NCI-H446 (cell line): Measurements from ENCODE around the gene DCHS2.

Experiments
- DNase-seq, 2 experiments: peaks; one replicate each; lab custom pipeline; 2025; lab: John Stamatoyannopoulos, UW

The DCHS2 gene

DNA sequence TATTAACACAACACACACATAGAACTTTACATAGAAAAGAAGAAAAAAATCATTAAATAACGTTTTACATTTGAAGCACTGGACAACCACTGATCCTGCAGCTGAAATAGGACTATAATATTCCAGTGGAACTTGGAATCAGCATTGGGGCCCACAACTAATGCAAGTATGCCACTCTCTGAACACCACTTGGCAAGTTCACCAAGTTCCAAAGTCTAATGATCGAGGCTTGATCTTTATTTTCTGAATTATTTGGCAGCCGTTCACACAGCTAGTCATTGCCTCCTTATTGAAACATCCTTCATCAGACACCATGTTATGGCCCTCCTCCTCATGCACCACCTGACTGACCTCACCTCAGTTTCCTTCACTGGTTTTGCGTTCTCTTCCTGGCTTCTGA, 107.6 kb downstream of the DCHS2 start:
- DNase-seq: no peak

DNA sequence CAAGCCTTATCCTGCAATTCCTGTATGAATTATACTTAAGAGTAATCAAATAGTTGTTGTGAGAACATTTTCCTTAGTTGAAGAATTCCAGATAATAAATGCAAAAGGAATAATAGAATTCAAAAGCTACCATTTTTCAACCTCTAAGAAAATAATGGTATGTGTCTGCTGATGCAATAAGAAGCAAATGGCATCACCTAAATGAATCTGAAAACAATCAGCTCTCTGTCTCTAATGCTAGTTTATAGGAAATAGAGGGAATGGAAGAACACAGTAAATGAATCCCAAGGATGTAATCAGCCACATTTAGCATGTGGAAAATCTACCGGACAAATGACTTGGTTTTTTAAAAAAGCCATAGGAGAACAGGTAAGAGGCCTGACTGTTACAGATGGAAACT, 115.1 kb downstream of the DCHS2 start:
- DNase-seq: no peak

DNA sequence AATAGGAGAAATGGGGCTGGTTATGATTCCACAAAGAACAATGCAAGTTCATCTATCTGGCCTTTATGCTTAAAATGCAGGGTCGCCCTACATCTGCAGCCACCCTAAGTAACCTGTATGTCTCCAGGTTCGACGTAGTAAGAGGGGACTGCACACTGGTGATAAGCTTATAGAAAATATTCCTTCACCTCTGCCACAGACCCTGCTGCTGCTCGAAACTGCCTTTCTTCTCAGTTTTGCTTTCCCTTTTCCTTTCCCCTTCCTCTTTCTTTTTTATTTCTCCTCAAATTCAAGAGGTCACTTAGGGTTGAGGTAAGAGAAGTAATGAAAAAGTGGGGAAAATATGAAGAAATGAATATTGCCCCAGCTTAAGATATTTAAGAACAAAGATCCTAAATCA, 123.5 kb downstream of the DCHS2 start:
- DNase-seq: no peak

DNA sequence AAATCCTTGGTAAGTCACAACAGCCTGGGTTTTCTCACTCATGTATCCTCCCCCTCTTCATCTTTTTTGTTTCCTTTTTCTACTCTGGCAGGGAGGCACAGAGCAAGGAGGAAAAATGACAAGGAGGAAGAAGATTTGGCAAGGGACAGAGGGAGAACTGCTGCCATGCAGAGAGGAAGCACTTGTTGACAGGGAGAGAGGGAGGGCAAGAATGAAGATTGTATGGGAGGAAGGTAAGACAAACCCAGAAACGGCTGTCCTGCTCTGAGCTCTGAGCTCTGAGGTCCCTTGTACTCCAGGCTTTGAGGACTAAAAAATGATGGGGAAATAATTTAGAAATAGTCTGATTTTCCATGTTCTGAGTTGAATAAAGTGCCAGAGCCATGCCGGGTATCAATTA, 123.9 kb downstream of the DCHS2 start:
- DNase-seq: no peak

DNA sequence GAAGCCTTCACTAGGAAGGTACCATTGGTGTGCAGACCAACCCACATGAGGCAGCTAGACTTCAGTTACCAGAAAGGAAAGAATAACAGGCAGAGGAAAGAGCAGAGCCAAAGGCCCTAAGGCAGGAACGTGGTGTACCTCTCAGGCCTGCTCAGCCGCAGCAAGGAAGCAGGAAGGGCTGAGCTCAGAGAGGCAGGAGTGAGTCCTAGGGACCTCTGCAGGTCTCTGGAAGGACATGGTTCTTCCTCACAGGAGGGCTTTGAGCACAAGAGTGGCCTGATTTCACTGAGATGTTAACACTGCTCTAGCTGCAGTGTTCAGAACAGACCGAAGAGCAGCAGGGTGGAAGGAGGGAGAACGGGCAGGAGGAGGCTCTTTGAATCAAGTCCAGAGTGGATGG, 124.6 kb downstream of the DCHS2 start:
- DNase-seq: no peak

DNA sequence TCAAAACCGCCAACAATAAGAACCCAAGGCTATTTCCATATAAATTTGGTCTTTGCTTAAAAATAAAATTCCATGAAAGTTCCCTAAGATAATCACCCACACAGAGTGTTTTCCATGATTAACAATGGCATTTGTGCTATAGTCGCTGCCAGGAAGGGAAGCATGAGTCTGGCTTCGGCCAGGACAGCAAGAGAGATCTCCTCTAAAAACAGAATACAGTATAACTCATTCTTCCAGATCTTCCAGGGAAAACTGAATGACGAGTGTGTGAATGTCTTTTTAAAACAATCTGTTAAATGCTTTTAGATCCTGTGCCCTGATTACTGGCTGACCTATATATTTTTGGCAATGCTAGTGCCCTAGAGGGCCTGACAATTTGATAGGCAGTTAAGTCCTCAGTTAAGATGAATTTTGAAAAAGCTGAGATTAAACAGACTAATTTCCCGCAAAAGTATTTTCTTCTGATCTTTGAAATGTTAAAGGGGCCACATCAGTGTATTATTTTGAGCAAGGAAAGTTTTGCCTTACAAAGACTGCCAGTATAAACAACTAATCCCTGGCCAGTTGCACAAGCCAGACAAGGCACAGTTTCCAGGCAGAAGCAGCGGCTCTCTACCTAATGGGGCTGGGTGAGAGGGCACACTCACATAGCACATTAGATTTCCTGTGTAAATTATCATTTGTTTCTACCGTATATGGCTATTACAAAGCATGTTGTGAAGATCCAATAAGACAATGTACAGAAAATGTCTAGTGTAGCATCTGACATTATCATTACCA, 127.3 kb downstream of the DCHS2 start:
- no peak for DNase-seq

DNA sequence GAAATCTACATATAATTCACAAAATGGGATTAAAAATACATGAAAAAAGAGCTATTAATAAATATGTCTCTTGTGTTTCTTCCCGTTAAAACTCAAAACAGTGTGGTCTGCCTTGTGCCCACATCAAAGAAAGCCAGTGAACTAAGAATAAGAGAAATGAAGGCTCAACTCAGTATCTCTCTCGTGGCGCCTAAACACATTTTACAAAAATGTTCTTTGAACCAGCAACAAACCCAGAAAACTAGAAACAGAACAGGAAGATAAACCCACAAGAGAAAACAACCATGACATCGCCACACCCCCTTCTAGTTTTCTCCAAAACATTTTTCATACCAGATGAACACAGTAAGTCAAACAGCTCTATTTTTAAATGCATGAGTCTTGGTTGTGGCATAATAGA, 130.1 kb downstream of the DCHS2 start:
- DNase-seq: no peak

DNA sequence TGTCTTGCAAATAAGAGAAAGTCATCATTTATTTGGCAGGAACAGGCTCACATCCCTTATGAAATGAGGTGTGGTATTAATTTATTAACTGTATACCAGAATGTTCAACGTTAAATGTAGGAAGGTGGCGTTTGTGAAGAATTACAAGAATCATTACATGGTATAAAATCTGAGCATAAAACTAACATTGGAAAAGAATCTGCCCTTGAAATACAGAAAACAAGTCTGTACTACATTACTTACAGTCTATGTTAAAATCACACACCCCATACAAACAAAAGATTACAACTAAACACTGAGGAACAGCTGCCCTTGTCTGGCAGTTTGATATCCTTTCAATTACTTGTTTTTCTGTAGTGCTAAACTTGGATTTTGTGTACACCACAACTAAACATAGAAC, 131.1 kb downstream of the DCHS2 start:
- no peak for DNase-seq

DNA sequence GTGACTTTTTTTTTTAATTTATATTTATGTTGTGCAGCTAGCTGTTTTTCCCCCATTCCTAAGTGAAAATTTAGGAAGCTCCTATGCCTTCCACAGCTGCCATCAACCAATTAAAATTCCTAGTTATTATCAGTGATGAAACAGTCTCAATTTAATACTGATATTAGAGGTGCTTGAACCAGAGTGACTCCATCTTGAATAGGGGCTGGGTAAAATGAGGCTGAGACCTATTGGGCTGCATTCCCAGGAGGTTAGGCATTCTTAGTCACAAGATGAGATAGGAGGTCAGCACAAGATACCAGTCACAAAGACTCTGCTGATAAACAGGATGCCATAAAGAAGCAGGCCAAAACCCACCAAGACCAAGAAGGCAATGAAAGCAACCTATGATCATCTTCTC, 136.7 kb downstream of the DCHS2 start:
- no peak for DNase-seq

DNA sequence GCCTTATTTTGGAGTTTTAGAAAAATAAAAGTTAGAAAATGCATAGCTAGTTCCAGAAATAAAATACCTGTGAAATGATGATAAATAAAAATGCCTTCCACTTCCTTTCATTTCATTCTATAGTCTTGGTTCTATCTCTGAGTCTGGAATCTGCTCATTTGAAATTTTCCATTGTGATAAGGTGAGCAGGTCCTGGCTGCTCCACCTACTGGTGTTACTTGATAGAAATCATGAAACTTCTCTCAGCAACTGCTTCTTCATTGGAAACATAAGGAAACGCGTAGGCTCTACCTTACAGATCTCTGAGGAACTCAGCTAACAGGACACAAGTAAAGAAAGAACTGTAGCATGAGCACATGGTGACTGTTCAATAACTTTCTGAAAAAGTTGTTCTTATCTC, 141.8 kb downstream of the DCHS2 start:
- no peak for DNase-seq

DNA sequence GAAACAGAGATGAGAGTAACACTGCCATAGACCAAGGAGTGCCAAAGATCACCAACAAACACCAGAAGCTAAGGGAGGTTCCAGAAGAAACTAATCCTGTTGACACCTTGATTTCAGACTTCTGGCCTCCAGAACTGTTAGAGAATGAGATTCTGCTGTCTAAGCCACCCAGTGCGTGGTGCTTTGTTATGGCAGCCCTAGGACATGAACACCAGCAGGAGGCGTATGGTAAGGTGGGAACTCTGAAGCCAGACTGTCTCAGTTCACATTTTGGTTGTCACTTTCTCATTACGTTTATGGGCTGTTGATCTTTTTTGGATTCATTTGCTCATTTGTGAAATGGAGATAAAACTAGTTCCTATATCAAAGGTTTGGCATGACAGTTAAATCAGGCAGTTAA, 142.9 kb downstream of the DCHS2 start:
- no peak for DNase-seq

DNA sequence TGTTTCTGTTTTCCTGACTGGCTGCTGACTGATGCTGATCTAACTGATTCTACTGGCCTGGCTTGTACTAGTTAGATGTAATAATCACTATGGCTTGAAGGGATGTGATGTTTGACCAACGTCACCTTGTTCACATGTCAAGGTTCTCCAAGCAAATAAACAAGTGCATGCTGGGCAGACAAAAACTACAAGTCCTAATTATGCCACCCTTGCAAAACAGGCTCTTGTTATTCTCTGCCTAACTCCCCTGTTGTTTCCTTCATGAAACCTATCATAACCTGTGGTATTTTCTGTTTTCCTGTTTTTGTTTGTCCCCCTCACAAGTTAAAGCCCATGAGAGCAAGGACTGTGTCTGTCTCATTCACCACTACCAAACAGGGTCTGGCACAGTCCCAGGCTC, 146.2 kb downstream of the DCHS2 start:
- DNase-seq: no peak

DNA sequence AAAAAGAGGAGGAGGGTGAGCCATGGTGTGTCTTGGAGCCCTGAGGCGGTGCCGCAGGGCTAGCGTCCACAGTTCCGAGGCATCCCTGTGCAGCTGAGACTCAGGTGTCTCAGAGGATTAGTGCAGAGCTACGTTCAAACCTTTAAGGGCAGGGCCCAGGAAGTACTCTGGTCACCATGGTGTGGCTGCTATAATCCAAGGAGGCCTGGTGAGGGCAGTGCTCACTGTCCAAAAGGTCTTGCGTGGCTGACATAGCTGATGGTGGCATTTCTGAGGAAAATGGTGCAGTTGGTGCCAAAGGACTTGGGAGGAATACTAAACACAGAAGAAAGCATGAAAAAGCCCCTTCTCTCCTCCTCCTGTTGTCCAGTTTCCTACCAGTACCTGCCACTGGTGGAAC, 146.9 kb downstream of the DCHS2 start:
- DNase-seq: no peak

DNA sequence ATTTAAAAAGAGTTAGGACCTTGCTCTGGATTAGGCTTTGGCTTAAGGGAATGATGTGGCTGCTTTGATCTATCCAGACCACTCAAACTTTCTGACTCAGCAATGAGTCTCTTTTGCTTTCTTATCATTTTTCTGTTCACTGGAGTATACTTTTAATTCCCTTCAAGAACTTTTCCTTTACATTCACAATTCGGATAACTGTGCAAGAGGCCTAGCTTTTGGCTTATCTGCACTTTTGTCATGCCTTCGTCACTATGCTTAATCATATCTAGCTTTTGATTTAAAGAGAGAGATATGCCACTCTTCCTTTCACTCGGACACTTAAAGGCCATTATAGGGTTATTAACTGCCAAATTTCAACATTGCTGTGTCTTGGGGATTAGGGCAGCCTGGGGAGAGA, 147.9 kb downstream of the DCHS2 start:
- DNase-seq: no peak

DNA sequence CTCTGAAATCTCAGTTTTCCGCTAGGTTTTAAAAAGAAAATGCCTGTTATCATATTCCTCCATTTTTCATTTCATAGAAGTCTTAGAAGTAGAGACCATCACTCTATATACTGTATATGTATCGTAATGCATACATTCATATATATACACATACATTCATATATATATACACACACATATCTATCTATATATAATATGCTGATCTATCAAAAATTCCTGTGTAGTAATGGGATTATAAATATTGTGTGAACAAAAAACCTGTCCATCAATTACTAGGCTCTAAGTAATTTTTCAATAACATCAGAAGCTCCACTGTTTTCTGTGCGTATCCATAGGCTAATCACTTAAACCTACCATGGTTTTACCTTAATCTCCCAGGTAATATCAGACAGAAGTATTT, 150.2 kb downstream of the DCHS2 start:
- no peak for DNase-seq

DNA sequence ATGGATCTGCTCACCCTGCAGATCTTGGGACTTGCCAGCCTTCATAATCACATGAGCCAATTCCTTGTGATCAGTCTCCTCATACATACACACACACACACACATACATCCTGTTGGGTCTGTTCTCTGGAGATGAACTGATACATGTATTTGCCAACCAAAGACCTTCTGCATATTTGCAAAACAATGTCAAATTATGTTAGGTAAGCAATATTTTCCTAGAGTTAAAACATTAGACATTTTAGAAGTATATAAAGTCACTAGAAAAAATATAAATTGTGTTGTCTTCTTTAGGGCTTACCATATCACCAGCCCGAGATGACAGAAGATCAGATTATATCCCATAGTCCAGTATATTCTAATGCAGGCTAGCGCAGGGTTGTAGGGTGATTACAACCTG, 156.0 kb downstream of the DCHS2 start:
- DNase-seq: no peak

DNA sequence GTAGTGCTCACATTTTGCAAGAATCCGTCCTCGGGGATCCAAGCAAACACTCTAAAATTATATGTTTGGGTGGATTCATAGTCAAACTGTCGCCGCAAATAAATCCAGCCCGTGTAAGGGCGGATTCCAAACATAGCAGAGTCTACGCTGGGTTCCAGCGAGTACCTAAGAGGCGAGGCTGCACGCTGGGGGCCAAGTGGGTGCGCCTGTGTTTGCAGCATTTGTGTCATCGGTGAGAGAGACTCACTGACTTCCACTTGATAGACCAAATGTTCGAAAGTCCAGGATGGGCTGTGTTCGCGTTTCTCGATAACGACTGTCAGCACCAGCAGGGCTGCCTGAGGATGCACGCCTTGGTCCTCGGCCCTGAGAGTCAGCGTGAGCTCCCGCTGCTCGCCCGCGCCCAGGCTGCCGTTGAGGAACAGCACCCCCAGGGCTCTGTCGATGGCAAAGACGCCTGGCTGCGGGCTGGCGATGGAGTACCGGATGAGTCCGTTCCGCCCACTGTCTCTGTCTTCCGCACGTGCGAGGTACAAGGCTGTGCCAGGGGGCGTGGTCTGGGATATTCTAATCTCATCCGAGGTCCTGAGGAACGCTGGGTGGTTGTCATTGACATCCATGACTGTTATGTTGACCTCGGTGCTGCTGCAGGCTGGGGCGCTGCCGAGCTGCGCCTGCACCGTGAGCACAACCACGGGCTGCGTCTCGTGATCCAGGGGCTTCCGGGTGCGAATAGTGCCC, 158.7 kb downstream of the DCHS2 start:
- no peak for DNase-seq

DNA sequence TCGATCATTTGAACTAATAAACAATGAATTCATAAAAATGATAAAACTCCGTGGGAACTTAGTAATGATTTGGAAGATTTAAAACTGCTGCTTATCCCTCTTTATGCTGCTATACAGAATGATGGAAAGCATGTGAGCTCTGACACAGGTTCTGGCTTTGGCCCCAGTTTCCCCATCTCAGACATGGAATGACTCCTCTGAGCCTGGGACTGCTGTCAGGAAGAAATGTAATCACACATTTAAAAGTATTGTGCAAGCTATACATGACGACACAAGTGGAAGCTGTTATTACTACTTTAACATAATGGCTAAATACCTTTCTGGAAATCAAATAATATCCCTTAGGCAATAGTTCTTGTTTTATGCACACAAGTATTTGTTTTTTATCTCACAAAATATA, 161.7 kb downstream of the DCHS2 start:
- DNase-seq: no peak

DNA sequence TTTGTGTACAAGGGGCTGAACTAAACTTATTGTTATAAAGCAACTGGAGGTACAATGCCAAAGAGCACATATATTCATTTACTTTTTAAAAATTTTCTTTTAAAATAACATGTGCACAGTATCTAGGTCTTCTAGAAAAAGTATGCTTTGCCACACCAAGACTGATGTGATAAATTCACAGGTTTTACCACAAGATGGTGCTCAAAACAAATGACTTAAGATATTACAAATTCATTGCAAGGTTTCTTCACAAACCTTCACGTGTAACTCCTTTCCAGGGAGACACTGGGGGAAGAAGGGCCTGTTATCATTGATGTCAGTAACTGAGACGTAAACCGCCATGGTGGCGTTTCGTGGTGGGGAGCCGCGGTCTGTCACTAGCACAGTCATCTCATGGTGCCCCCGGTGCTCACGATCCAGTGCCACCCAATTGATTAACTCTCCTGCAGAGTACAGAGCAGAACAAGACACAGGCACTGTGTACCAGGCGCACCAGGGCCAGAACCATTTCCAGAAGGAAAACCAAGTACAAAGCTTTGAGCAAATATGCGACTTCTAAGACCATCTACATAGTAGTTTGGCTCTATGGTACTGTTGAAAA, 162.2 kb downstream of the DCHS2 start:
- DNase-seq: no peak

DNA sequence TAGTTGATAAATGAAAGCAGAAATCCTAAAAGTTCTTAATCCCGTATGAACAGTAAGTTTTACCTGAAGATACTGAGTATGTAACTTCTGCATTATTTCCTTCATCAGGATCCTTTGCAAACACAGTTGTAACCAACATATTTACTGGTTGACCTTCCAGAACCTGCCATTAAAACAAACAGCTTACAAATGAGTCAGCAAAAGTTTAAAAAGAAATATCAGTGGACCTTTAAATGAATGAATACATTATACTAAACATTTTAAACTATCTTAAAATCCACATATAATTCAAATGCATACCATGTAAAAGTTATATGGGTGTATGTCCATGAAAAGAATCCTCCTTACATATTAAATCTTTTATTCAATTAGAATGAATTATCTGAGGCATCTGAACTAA, 163.6 kb downstream of the DCHS2 start:
- DNase-seq: no peak

DNA sequence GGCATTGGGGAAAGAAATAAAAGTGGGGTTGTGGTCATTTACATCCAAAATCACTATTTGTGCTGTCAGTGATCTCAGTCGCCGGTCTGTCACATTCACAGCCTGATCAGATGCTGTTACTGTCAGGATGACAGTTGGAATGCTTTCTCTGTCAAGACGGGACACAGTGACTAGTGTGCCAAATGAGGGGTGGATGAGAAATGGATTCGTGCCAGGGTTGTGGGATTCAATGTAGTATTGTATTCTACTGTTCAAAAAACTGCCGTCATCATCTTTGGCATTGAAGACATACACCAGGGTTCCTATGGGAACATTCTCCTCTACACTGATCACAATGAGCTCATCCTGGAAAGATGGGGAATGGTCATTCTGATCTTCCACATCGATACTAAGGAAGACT, 171.1 kb downstream of the DCHS2 start:
- no peak for DNase-seq

DNA sequence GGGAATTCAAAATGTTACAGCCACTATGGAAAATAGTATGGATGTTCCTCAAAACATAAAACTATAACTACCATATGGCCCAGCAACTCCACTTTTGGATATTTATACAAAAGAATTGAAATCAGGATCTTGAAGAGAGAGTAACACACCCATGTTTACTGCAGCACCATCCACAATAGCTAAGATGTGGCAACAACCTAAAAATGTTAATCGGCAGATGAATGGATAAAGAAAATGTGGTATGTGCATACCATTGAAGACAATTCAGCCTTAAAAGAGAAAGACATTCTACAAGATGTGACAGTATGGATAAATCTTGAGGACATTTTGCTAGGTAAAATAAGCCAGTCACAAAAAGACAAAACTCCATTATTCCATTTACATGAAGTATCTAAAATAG, 171.9 kb downstream of the DCHS2 start:
- no peak for DNase-seq

DNA sequence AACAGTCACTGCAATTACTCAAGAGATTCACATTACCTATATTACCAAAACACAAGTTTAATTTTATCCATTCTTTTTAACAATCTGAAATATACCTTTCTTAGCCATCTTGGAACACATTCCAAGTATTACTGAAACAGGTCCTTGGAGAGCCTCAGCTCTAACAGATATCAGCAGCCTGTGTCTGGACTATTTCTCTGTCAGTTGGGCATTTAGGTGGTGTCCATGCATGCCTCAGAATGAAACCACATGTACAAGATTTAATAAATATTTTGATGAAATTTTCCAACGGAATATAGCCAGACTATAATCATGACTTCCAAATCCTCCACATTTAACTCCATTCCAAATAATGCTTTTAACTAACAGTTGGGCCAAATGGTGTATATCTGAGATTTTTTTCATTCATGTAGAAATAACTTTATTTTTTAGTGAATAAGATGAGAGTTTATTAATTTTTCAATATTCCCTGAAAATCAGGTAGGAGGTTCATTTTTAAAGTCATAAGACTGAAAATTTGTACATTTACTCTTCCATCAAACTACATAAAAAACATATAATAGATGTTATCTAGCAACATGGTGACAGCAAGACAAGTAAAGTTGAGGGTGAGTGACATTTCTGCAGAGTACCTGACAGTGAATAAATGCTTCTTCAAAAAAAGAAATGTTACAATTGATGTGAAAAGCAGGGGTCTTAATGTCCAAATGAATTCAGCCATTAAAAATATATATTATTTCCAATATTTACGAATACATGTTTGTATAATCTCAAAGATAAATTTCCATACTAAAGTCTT, 174.2 kb downstream of the DCHS2 start:
- no peak for DNase-seq
